Fibroblast of skin of back (primary cell): ENCODE data around the gene ZMYND11.

ENCODE experiments used
- DNase-seq: peaks from one replicate; pipeline ENCODE4 v3.0.0-alpha.2; 2013

ZMYND11 gene

DNA sequence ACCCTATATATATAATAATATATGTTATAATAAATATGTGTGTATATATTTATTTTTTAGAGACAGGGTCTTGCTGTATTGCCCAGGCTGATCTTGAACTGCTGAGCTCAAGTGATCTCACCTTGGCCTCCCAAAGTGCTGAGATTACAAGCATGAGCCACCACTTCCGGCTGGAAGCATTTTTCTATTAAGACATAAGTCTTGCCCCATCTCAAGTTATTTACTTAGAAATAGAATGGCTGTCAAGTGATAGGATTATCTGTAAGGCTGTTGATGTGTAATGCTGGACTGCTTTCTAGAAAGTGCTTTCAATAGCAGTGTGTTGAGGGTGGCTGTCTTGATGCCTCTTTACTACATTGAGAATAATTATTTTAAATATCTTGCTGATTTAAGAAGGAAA is 65.2 kb downstream of the ZMYND11 start:
- DNase-seq, result peak; percentile 32

DNA sequence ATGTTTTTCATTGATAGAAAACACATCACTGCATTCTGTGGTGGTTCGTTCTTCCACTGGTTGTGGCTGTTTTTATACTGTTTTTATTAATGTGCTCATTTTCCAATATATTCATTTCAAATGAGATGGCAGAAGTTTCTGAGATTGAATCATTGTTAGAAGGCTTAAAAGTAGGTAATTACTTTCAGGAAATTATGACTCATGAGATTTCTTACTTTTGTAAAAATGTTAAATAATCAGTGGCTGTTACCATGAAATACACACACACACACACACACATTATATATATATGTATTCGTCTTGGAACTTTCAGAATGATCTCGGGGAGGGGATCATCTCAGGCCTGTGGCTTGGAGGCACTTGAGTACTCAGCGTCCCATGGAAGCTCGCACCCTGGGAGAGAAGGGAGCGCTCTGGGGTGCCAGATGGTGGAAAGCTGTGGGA is 66.1 kb downstream of the ZMYND11 start:
- DNase-seq, result peak; percentile 69

DNA sequence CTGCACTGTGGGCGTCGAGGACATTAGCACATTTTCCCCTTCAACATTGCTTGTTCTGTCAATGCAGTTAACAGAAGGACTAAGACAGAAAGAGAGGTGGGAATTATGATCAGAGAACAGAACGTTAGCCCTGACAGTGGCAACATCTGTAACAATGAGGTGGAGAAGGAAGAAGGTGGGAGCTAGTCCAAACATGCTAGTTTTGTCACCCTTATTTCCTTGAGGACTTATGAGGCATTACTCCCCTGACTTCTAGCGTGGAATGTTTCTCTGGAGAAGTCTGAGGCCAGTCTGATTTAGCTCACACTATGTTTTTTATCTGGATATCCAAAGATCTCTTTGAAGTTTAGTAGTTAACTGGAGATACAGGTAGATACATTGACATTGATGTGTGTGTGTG is 73.4 kb downstream of the ZMYND11 start:
- no peak for DNase-seq

DNA sequence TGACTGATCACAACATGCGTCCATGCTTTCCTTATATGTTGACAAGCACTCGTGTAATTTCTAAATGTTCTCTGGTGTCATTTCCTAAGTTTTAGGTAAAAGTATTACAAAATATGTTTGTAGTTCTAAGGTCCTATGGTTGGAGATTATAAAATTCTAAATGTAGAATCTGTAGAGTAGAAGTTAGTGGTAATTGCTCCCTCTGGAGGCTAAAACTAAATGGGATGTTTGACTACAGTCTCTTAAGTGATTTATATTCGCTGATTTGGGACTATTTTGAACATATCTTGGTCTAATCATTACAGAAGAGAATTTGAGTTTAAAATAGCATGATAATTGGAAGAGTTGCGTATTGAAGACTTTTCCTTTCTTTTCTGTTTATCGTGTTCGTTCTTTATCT is 74.1 kb downstream of the ZMYND11 start:
- peak; percentile 20 for DNase-seq

DNA sequence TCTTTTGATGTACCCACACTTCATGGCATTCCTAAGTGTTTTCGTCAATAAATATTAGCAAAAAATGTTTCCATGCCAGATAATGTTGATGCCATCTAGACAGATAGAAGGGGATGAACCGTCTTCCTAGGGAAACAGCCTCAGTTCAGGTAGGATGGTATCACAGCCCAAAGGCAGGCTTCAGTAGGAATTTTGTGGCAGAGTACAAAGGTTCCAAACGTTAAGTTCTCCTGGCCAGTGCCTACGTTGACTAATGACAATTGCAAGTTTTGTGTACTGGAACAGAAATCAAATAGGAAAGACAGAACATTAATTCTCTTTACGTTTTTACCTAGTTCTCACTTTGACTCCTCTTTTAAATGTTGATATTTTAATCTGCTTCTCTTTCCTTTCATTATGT is 75.0 kb downstream of the ZMYND11 start:
- no peak for DNase-seq

DNA sequence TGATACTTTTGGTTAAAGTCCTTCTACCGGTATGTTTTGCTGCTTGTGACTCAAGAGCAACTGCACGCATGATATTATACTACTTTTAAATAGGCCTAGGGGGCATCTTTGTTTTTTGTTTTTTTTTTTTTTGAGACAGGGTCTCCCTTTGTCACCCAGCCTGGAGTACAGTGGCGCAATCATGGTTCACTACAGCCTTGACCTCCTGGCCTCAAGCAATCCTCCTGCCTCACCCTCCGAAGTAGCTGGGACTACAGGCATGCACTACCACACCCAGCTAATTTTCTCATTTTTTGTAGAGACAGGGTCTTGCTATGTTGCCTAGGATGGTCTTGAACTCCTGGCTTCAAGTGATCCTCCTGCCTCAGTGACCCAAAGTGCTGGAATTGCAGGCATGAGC is 80.2 kb downstream of the ZMYND11 start:
- no peak for DNase-seq

DNA sequence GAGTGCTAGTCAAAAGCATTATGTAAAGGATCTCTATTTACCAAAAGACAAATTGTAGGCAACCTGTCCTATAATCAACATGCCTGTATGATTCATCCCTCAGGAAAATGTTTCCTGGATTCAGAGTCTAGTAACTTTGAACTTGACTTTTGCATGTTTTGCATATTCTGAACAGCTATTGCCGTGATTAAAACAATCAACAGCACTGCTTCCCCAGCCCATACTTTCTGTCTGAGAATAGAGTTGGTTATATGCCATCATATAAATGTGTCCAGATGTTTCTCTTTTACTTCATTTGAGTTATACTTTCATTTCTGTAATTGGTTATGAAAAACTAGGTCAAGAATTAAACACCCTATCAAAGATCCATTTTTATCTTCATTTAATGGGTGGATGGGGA is 83.5 kb downstream of the ZMYND11 start:
- peak; percentile 3 for DNase-seq

DNA sequence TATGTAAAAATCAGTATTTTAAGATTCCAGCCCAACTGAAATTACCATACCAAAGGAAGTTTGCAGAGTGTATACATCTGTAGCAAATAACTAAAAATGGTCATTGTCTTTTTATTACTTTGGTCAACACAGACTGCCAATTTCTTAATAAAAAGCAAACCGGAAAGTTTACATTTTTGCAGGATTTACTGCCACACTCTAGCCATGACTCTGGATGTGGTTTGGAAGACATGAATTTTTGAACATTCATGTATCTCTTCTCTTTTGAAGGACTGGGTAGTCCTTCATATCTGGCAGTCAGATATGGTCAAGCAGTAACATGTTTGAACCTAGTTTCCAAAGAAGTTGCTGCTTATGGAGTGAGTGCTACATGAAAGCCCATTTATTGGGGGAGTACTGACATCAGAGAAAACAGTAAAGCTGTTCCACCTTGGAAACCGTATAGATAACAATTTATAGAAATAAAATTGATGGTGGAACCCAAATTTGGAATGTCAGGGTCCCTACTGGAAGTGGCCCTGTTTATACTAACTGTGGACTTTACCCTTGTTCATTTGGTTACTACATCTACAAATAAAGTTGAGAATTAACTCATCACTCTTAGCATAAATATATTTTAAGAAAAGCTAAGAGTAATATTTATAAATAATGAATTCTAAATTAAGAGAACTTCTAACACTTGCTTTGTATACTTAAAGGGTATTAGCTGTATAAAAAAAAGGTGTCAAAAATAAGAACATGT is 84.6 kb downstream of the ZMYND11 start:
- DNase-seq, result no peak

DNA sequence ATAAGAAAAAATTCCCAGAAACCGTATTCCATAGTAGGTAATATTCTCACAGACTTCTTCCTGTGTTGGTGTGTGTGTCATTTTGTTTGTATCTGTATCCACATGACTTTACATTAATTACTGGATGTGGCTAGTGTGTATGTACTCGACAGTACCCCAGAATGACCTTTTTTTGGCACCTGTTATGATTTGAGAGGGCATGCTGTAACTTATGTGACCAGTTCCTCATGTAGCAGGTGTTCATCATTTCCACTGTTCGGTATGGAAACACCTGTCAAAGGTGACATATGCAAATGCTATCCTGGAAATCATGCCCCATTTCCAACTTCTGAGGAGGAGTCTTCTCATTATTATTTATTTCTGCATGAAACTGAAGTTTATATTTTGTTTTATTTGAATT is 89.3 kb downstream of the ZMYND11 start:
- no peak for DNase-seq

DNA sequence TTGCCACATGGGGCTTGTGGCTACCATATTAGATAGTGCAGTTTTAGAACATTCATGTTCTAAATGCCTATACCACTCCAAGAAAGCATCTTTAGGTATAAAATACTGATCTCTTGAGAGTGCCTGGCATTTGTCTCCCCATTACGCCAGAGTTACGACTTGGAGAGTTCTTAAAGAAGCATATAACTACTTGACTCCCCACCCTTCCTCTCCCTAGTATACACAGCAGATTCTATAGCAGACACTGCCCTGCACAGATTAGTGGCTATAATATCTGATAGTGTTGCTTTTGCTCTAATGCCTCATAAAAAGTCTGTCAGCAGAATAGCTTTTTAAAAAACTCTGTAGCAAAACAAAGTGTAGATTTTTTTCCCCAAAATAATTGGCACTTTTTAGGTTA is 90.8 kb downstream of the ZMYND11 start:
- DNase-seq, result no peak

DNA sequence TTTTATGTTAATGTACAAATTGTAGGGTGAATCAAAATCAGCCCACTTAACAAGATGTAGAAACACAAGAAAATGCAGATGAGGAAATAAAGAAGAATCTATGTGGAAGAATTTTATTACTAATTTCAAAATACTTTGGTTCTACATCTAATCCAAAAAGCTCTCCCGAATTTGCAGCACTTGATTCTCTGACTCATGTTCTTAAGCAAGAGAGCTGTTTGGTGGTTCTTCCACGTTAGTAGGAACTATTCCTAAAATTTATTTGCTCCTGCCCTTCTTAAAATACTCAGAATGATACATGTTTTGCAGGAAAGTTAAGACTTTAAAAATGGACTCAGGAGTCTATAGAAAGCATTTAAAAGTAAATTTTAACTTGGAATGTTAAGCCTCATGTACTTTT is 91.8 kb downstream of the ZMYND11 start:
- no peak for DNase-seq

DNA sequence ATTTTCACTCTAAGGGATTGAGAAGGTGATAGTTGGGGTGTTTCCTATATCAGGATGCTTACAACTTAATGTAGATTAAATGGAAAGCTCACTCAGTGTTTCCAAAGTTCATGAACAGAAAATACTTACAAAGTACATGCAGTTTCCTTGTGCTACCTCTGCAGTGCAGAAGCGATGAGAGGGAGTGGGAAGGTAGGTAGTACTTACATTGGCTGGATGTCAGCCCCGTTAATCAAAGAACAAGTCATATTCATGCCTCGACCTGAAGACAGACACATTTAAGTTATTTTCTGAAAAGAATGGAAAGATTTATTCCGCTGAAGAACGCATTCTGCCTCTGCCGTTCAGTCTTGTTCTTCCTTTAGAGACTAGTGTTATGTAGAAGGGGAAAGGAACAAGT is 93.1 kb downstream of the ZMYND11 start:
- DNase-seq, result no peak

DNA sequence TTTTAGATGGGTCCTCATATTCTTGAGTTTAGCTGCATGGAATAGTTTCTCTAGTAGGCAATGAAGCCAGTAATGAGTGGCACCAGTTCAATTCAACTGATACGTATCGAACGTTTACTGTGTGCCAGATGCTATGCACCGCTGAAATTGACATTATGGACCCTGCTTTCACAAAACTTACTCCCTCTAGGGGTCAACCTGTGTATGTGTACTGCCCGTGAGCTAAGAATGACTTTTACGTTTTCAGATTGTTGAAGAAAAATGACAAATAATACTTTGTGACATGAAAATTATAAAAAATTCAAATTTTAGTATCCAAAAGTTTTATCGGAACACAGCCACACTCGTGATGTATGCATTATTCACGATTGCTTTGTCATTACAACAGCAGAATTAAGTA is 95.5 kb downstream of the ZMYND11 start:
- peak; percentile 11 for DNase-seq

DNA sequence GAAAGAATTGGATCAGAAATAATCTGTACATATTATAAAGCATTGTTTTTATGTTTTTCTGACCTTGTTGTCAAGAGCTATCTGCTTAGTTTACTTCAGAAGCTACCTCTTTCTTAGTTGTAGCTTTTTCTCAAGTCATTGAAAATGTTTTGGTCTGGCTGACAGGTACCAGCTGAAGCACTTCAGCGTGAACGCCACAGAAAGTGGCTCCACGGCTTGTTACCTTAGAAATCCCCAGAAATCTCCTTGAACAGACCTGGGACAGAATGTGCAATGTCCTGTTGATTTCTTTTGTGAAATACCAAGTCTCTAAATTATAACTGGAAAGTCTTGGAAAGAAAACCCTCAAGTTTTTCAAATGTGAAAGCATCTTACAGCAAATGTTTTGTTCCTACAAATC is 96.8 kb downstream of the ZMYND11 start:
- DNase-seq, result no peak

DNA sequence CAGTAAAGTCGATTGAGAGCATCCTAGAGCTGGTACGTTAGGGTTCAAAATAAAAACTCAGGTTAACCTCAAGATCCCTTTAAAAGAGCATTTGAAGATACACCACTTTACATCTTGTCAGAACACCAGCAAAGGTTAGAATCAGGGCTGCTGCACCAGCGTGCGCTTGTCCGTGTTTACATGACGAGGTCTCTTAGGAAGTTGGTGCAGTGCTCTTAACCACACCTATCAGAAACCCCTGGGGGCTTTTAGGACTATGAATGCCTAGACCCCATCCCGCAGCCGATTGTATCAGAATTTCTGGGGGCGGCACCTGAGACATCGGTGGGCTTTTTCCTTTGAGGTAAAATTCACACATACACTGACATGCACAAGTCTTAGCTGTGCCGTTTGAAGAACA is 97.6 kb downstream of the ZMYND11 start:
- no peak for DNase-seq

DNA sequence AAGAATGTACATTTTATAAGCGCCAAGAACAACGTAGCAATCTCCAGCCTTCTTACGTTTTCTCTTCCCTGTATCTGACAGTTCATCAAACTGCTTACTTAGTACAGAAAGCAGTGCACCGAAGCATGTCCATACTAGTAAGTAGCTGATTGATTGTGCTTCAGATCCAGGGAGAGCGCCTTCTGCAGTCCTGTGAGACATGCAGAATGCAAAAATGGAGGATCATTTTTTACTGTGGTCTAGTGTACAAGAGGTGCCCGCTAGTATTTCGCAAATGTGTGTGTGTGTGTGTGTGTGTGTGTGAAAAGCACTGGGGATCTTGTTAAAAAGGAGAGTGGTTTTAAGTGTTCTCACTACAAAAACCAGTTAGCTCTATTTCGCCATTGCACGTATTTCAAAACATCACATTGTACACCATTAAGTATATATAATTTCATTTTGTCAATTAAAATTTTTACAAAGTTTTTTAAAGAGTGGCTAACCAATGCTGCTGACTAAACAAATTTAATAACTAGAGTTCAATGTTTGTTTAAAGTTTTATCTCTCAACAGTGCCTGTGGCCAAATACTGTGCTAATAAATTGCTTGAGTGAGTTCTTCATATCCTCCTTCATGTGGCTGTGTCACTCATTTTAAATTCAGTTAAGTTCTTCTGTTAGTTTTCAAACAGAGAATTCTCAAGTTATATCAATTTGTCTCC is 99.6 kb downstream of the ZMYND11 start:
- DNase-seq, result no peak

DNA sequence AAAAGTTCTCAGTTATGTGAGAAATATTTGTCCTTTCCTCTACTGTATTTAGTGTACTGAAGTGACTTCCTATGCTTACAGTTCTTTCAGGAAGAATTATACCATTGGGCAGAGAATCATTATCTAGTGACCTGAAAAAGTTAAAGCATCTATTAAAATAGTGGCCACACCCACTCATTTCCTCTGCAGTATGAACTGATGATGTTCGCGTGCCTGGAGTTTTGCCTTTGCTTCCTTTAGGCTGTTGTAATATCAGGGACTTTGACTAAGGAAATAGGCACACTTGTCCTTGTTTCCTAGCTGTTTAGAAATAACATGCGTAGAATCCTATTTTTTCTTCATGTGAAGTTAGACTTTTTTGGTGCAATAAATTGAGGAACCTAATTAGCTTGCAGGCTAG is 100.7 kb downstream of the ZMYND11 start:
- DNase-seq, result no peak

DNA sequence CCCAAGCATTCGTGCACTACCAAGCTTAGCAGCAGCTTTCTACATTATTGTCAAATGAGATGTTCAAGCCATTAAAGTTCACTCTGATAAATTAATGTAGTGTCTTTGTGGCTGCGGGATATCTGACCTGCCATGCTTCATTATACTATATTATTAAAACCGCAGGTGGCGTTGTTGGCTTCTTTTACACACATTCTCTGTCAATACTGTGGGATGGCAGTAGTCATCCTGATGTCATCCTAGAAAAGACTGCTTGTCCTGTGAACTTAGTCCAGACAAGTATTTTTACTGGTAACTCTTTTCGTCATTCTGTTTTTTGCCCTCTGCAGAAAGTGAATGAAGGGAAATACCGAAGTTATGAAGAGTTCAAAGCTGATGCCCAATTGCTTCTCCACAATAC is 103.9 kb downstream of the ZMYND11 start:
- peak; percentile 22 for DNase-seq

DNA sequence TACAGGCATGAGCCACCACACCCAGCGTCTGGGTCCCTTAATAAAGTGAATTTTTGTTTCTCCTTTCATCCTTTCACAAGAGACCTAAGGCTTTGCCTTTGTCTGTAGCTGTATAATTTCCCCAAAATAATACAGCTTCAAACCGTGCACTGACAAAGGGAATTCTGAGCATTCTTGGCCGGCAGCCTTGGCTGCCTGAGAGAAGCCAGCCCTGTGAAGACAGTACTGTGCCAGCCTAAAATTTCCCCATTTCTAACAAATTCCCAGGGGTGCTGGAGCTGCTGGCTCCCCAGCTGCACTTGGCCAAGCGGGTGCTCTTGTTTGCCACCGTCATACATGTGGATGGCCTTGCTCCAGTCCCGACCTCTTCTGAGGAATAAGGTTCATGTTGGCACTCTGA is 106.2 kb downstream of the ZMYND11 start:
- DNase-seq, result no peak

DNA sequence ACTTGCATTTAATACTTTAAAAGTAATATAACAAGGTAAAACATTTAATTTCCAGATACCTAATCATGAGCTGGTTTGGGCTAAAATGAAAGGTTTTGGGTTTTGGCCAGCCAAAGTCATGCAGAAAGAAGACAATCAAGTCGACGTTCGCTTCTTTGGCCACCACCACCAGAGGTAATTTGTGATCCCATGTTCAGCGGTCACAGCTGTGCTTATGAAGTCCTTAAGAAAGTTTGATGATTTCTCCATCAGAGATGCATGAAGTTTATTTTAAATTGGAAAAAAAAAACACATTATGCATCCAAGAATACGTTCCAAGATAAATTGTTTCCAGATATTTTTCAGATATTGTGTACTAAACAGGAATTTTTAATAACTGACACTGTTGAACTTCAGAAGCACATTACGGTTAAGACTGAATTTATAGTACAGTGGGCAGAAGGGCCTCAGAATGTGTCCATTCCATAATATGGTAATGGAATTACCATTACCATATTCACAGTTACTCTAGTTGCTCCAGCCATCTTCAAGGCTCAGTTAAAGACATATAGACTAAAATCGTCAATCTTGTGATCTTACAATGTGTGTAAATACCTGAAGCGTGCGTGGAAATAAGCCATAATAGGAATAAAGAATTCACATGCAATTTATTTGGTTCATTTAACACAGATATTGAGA is 106.8 kb downstream of the ZMYND11 start:
- DNase-seq, result no peak

DNA sequence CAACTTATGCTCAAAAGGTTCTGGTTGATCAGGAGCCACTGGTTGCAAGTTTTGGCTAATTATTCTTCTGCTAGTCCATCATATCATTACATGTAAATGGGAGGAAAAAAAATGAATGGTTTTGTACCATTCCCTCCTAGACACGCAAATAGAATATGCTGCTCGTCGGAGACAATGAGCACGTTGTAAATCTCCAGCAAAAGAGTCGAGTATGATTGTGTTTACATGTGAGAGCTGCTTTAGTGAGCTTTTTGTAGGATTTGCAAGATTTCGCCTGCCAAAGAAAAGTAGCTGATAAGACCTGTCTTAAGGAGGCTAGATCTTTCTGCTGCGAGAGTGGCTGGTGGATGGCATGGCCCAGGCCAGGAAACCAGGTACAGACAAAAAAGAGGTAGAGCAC is 109.0 kb downstream of the ZMYND11 start:
- no peak for DNase-seq

DNA sequence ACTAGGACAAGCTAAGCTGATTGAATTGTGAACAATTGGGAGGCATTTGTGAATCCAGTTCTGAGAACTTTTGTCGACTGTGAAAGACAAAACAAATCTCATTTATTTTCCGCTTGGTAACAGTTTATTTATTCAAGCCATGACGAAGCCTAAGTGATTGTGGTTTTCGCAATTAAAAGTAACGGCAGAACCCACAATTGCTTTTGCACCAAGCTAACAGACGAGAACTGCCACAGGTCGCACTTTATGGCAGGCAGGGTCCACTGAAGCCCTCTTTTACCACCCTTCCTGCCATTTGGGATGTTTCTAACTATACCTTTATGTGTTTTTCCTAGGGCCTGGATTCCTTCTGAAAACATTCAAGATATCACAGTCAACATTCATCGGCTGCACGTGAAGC is 111.2 kb downstream of the ZMYND11 start:
- no peak for DNase-seq

DNA sequence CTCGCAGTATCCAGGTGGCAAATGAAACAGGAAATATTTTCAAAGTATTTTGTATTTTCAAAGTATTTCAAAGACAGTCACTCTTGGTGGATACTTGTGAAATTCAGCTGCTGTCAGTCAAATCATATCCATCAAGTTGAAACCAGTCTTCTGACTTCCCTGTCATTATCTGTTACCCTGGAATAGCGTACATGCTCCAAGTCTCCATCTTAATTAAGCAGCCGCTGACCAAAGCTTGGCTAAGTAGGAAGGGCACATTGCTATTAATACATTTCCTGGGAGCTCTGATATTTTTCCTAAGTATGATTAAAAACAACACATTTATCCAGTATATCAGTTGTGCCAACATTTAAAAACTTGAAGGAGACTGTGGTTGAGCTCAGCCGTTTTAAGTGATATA is 112.2 kb downstream of the ZMYND11 start:
- no peak for DNase-seq

DNA sequence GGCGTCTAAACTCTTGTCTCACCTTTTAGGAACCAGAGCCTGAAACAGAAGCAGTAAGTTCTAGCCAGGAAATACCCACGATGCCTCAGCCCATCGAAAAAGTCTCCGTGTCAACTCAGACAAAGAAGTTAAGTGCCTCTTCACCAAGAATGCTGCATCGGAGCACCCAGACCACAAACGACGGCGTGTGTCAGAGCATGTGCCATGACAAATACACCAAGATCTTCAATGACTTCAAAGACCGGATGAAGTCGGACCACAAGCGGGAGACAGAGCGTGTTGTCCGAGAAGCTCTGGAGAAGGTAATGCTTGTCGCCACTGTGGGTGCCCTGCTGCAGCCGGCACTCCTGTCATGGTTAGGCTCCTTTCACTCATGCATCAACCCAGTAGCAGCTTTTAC is 113.1 kb downstream of the ZMYND11 start:
- DNase-seq, result no peak
